CD4-positive, alpha-beta T cell treated with Interferon alpha-2 for 1 hour (primary cell): ENCODE data around the gene PKD1.
"Not testable (repeated sequence)": the region's sequence is repeated elsewhere in the genome, so short reads cannot be mapped to it uniquely, and the experiment has no call there.

ENCODE experiments used
- DNase-seq, 2 donors: peaks; one replicate each; pipeline ENCODE4 v3.0.0-alpha.2; 2020 to 2022

Gene PKD1

DNA sequence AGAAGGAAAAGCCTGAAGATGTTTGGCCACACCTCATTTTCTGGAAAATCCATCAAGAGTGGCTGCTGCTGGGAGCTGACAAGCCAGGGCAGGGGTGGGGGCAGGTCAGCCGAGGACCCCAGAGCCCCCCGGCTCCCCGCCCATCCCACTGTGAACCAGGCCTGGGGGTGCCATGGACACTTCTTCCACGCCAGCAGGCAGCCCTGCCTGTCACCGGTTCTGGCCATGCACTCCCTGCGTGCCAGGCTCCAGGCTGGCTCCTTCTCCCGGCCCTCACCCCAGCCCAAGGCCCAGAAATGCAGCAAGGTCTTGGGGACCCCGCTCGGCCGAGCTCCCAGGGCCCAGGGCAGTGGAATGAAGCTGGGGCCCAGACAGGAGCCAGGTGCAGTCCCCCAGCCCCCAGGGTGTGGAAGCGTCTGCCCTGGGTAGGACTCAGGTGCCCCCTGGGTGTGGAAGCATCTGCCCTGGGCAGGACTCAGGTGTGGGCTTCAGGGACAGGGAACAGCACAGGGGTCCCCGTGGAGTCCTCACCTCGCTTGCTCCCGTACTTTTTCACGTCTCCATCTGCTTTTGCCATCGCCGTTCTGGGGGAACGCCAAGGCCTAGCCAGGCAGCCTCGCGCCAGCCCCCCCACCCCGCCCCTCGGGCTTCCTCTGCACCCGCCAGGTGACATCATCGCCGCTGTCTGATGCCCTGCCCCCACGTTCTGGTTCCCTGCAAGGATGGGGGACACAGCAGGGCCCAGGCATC lies 12.6 kb downstream of the PKD1 start:
- DNase-seq, result not testable (repeated sequence)

GRCh38 chr16:2122429-2122828 lies 13.3 kb downstream of the PKD1 start:
- no peak for DNase-seq

DNA sequence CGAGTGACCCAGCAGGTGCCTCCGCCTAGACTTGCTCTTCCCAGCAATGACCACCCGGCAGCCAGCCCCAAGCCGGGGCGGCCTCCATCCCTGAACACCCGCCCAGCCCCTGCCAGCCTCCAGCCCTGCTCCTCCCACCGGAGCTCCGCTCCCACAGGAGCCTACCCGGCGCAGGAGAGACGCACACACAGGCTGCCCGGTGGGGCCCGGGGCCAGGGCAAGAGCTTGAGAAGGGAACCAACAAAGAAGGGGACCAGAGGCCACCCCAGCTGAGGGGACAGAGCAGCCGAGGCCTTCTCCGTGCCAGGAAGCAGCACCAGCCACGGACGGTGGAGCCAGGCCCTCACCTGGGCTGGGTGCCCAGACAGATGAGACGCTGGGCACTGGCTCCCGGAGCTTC lies 13.8 kb downstream of the PKD1 start:
- no peak for DNase-seq

GRCh38 chr16:2121325-2121724 lies 14.4 kb downstream of the PKD1 start:
- DNase-seq, result peak; percentile 21 to 50

GRCh38 chr16:2117960-2118722 lies 17.6 kb downstream of the PKD1 start:
- not testable (repeated sequence) for DNase-seq

- not testable (repeated sequence) for DNase-seq
Measured at GRCh38 chr16:2117341-2117740, 18.4 kb downstream of the PKD1 start.

DNA sequence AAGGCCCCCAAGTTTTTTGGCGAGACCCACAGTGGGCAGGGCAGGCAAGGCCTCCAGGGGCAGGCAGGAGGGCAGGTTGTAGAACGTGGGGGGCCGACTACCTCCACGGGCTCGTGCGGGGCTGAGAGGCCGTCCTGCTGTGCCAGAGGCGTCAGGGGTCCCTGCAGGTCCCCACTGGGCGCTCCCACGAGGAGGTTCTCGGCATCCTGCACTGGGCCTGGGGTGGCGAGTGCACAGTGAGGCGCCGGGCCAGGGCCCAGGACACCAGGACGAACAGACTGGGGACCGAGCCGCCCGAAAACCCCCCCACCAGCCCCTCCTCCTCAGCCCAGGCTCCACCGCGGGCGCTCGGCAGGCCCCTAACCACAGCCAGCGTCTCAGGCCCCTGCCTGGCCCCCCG lies 19.3 kb downstream of the PKD1 start:
- not testable (repeated sequence) for DNase-seq

GRCh38 chr16:2115591-2115973 lies 20.1 kb downstream of the PKD1 start:
- no peak for DNase-seq

GRCh38 chr16:2114885-2115590 lies 20.7 kb downstream of the PKD1 start:
- not testable (repeated sequence) for DNase-seq

GRCh38 chr16:2114225-2114624 lies 21.5 kb downstream of the PKD1 start:
- DNase-seq, result not testable (repeated sequence)

DNA sequence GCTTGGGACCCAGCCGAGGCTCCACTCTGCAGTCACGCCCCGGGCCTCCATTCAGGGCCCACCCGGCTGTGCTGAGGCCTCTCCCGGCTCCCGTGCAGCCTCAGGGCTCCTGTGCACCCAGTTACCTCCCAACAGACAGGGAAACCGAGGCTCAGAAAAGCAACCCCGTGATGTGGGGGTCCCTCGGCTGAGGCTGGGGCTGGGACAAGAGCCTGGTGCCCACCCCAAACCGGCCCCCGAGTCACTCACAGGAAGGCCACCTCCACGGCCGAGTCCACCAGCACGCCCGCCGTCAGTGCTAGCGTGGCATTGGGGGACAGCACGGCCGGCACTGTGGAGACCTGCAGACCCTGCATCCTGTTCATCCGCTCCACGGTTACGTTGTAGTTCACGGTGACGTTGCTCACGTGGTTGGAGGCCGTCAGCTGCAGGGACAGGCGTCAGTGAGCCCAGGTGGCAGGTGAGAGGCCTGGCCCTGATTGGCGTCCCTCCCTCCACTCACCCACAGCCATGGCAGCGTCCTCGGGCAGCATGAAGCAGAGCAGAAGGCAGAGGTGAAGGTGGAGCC lies 23.1 kb downstream of the PKD1 start:
- not testable (repeated sequence) for DNase-seq

DNA sequence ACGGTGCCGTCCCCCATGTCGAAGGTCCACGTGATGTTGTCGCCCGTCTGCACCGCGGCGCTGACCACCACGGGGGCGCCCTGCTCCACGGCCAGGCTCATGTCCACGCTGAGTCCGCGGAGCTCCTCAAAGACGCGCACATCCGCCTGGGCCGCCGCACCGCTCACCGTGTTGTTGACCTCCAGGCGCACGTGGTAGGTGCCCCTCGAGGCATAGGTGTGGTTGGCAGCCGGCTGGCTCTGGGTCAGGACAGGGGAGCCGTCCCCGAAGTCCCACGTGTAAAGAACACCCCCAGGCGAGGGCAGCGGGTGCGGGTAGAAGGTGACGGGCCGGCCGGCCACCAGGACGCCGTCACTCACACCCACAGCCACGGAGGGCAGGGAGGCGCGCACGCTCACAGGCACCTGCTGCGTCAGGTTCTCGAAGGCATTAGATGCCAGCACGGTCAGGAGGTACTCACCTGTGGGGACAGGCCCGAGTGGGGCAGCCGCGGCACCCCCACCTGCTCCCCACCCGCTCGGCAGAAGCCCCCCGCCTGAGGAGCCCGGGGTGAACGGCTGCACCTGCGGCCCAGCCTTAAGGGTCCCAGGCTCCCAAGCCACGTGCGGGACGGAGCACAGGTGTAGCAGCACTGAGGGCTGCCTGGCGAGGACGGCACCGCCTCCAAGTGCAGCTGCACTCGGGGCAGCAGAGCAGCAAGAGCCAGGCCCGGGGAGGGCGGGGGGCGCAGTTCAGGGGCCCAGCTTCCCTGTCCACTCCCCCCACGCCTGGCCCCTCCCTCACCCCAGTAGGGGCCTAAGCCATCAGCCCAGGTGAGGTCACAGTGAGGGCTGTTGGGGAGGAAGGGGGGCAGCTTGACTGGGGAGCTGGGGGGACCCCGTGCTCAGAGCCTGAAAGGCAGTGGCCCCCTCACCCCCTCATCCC lies 24.0 kb downstream of the PKD1 start:
- not testable (repeated sequence) for DNase-seq

DNA sequence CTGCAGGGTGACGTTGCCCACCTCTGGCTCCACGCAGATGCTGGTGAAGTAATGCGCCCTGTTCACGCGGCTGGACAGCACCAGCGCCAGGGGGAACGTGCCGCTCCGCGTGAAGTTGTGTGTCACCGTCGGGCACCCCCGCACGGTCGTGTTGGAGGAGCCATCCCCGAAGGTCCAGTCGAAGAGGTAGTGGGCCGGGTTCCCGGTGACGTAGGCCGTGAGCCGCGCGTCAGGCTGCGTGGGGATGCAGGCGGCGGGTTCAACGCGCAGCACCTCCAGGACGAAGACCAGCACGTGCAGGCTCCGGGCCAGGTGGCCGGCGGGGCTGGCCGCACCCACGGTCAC lies 24.7 kb downstream of the PKD1 start:
- DNase-seq, result not testable (repeated sequence)

DNA sequence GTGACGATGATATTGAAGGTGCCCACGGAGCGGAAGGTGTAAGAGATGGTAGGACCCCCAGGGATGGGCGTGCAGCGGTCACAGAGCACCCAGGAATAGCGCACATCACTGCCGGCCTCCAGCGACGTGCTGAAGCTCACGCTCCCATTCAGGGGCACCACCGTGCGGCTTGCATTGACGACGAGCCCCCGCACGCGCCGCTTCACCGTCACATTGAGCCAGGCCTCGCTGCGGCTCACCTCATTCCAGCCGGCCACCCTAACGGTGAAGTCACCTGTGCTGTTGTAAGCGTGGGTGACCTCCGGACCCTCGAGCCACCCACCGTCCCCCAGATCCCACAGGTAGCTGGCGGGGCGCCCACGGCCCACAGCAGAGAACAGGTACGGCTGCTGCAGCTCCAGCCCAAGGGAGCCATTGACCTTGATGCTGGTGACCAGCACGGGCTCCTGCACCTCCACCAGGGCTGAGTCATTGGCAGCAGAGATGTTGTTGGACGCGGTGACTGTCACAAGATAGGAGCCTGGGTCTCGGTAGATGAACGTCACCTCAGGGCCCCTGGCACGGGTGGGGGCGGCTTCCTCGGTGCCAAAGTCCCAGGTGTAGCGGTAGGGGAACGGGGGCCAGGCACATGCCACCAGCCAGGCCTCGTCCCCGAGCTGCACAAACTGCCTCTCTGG lies 25.2 kb downstream of the PKD1 start:
- not testable (repeated sequence) for DNase-seq

GRCh38 chr16:2109872-2110271 lies 25.8 kb downstream of the PKD1 start:
- not testable (repeated sequence) for DNase-seq

DNA sequence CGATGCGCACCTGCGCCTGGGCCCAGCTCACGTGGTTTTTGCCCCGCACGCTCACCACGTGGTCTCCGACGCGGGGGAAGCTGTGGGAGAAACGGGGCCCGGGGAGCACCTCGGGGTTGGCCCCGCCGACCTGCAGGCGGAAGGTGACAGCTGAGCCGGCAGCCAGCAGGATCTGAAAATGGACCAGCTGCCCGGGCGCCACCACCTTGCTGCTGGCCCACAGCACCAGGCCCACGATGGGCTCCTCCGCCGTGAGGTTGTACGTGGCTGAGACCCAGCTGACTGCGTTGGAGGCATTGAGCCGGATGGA lies 26.5 kb downstream of the PKD1 start:
- DNase-seq, result not testable (repeated sequence)

GRCh38 chr16:2108446-2109270 lies 27.0 kb downstream of the PKD1 start:
- not testable (repeated sequence) for DNase-seq

DNA sequence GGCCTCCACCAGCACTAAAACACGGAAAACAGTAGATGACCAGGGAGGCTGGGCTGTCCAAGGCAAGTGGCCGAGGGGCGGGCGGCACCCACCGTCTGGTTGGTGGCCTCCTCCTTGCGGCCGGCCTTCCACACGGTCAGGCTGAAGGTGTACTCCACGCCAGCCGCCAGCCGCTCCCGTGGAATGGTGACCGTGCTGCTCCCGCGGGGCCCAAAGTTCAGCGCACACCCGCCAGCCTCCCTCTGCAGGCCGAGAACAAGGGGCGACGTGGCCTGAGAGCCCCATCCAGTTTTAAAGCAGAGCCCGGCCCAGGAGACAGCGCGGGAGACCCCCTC lies 27.9 kb downstream of the PKD1 start:
- DNase-seq, result not testable (repeated sequence)

GRCh38 chr16:2107121-2107790 lies 28.4 kb downstream of the PKD1 start:
- not testable (repeated sequence) for DNase-seq

DNA sequence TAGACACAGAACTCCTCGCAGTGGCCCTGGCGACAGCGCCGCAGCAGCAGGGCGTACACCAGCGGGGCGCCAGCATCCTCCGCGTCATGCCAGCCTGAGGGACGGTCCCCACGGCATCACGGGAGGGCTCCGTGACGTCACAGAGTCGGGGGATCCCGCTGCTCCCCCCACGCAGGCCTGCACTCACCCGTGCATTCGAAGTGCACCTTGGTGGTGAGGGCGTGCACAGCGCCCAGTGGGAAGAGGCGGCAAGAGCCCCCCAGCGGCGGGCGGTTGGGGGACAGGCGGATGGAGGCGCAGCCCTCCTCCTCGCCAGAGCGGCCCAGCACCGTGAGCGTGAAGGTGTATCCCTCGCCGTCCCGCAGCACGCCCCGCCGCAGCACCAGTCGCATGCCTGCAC lies 29.5 kb downstream of the PKD1 start:
- not testable (repeated sequence) for DNase-seq
